ENCODE results near the gene KCNE4. TPM values are rescaled to one million over a fixed set of nuclear protein-coding genes. Genes with fewer than 3 reads are reported as not detected.

KCNE4 gene
- total and polyA plus RNA-seq, 4 donors, result 0.19 to 0.42 (median 0.31) TPM

- Histone ChIP-seq H3K27me3 (ENCODE audit: control insufficient read depth in 4 of 4, insufficient read depth in 4 of 4, low read length in 3 of 4) (no peaks in the 10 kb centered on the region), H3K9ac (ENCODE audit: low read depth in 1 of 2, low read length in 2 of 2) (no peak overlapping the region), H3K4me3 (ENCODE audit: low read depth in 1 of 3, low read length in 3 of 3) (no peak overlapping the region), H3K36me3 (ENCODE audit: control insufficient read depth in 4 of 4, insufficient read depth in 3 of 4, low read depth in 1 of 4, low read length in 3 of 4) (no peaks in the 10 kb centered on the region), H3K27ac (ENCODE audit: low read depth in 1 of 2, low read length in 2 of 2) (no peak overlapping the region), H3K9me3 (ENCODE audit: control insufficient read depth in 4 of 4, low read length in 3 of 4) (no peaks in the 10 kb centered on the region), H3K4me1 (ENCODE audit: control insufficient read depth in 4 of 4, insufficient read depth in 4 of 4, low read length in 3 of 4) (no peaks in the 10 kb centered on the region)
- TF ChIP-seq HNF4A (conservative IDR thresholded peaks at IDR 0.05) (no peak), YY1 (IDR thresholded peaks at IDR 0.05) (no peak), HNF4G (IDR thresholded peaks at IDR 0.05) (no peak), SP1 (IDR thresholded peaks at IDR 0.05) (no peak), FOXA1 (IDR thresholded peaks at IDR 0.05) (no peak), RXRA (IDR thresholded peaks at IDR 0.05) (no peak)
- TF ChIP-seq, protein P1, sequence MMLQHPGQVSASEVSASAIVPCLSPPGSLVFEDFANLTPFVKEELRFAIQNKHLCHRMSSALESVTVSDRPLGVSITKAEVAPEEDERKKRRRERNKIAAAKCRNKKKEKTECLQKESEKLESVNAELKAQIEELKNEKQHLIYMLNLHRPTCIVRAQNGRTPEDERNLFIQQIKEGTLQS (IDR thresholded peaks at IDR 0.05), result no peak
- DNase-seq (ENCODE audit: low spot score), result no peak
- 61% methylated on average over 3 of the region's 3 CpGs for WGBS
These were observed 20.8 kb downstream of the KCNE4 start for GRCh38 chr2:223072826-223073225.

DNA sequence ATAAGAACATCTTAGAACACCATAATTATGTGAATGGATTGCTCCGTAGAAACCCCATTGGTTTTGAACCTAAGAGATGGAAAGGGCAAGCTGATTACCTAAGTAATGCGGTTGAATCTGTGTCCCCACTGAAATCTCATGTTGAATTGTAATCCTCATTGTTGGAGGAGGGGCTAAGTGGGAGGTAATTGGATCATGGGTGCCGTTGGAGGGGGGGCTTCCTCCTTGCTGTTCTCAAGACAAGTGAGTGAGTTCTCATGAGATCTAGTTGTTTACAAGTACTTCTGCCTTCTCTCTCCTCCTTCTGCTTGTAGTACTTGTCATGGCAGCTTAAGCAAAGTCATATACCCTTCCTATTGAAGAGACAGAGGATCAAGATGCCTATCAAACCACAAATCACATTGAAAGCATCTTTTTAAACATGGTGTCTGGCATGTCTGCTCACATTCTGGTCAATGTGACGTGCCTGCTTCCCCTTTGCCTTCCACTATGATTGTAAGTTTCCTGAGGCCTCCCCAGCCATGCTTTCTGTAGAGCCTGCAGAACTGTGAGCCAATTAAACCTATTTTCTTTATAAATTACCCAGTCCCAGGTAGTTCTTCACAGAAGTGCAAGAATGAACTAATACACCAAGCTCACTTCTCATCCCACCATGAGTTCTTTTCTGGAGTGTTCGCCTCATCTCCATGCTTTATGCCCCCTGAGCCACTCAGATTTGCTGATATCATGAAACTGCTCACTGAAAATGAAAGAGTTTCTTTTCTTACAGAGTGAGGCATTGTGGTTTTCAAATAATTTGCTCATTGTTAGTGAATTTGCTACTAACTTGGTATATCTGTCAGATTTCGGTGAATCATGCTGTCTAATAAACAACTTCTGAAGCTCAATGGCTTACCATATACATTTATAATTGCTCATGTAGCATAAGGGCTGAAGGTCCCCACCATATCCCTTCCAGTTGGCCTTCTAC is 23.6 kb downstream of the KCNE4 start:
- no peak overlapping the region for H3K4me3 ChIP-seq (ENCODE audit: low read depth in 1 of 3, low read length in 3 of 3)
- TF ChIP-seq RAD21 (IDR thresholded peaks at IDR 0.05) (no peak), HNF4A (conservative IDR thresholded peaks at IDR 0.05) (no peak), SP1 (IDR thresholded peaks at IDR 0.05) (no peak), MAX (IDR thresholded peaks at IDR 0.05) (no peak), GABPA (IDR thresholded peaks at IDR 0.05 in 1 of 2, conservative IDR thresholded peaks at IDR 0.05 in 1 of 2) (no peak), FOXA2 (IDR thresholded peaks at IDR 0.05) (no peak), RXRA (IDR thresholded peaks at IDR 0.05) (no peak), HNF4G (IDR thresholded peaks at IDR 0.05) (no peak), FOXA1 (IDR thresholded peaks at IDR 0.05) (no peak)
- TF ChIP-seq, protein P2, sequence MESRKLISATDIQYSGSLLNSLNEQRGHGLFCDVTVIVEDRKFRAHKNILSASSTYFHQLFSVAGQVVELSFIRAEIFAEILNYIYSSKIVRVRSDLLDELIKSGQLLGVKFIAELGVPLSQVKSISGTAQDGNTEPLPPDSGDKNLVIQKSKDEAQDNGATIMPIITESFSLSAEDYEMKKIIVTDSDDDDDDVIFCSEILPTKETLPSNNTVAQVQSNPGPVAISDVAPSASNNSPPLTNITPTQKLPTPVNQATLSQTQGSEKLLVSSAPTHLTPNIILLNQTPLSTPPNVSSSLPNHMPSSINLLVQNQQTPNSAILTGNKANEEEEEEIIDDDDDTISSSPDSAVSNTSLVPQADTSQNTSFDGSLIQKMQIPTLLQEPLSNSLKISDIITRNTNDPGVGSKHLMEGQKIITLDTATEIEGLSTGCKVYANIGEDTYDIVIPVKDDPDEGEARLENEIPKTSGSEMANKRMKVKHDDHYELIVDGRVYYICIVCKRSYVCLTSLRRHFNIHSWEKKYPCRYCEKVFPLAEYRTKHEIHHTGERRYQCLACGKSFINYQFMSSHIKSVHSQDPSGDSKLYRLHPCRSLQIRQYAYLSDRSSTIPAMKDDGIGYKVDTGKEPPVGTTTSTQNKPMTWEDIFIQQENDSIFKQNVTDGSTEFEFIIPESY (IDR thresholded peaks at IDR 0.05), result no peak
- H3K9me3 ChIP-seq (ENCODE audit: control insufficient read depth in 4 of 4, low read length in 3 of 4), result no peaks in the 10 kb centered on the region
- no peaks in the 10 kb centered on the region for H3K27me3 ChIP-seq (ENCODE audit: control insufficient read depth in 4 of 4, insufficient read depth in 4 of 4, low read length in 3 of 4)
- no peaks in the 10 kb centered on the region for H3K36me3 ChIP-seq (ENCODE audit: control insufficient read depth in 4 of 4, insufficient read depth in 3 of 4, low read depth in 1 of 4, low read length in 3 of 4)
- WGBS, result 83% methylated on average over 6 of the region's 6 CpGs
- H3K27ac ChIP-seq (ENCODE audit: low read depth in 1 of 2, low read length in 2 of 2), result no peak overlapping the region
- H3K9ac ChIP-seq (ENCODE audit: low read depth in 1 of 2, low read length in 2 of 2), result no peak overlapping the region
- DNase-seq (ENCODE audit: low spot score), result no peak
- no peaks in the 10 kb centered on the region for H3K4me1 ChIP-seq (ENCODE audit: control insufficient read depth in 4 of 4, insufficient read depth in 4 of 4, low read length in 3 of 4)

DNA sequence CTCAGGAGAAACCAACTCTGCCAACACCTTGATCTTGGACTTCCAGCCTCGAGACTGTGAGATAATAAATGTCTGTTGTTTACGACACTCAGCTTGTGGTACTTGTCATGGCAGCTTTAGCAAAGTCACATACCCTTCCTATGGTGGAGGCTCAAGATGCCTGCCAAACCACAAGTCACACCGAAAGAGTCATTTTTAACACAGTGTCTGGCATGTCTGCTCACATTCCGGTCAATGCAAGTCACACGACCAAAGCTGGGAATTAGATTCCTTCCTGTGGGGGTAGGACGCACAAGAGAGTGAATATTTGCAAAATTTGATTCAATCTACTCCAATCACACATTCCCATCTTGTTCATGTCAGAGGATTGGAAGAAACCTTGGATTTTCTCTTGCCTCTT is 24.6 kb downstream of the KCNE4 start:
- no peak overlapping the region for H3K27ac ChIP-seq (ENCODE audit: low read depth in 1 of 2, low read length in 2 of 2)

More for the DNA sequence above, 24.6 kb downstream of the KCNE4 start:
- no peaks in the 10 kb centered on the region for H3K9me3 ChIP-seq (ENCODE audit: control insufficient read depth in 4 of 4, low read length in 3 of 4)
- WGBS, result 69% methylated on average over 6 of the region's 6 CpGs
- H3K9ac ChIP-seq (ENCODE audit: low read depth in 1 of 2, low read length in 2 of 2), result no peak overlapping the region
- H3K27me3 ChIP-seq (ENCODE audit: control insufficient read depth in 4 of 4, insufficient read depth in 4 of 4, low read length in 3 of 4), result peaks cover 0 to 2% (median 0%) of the 10 kb centered on the region in 4 donors
- no peak for TF ChIP-seq HNF4G (IDR thresholded peaks at IDR 0.05)
- DNase-seq (ENCODE audit: low spot score), result no peak
- no peaks in the 10 kb centered on the region for H3K36me3 ChIP-seq (ENCODE audit: control insufficient read depth in 4 of 4, insufficient read depth in 3 of 4, low read depth in 1 of 4, low read length in 3 of 4)
- no peaks in the 10 kb centered on the region for H3K4me1 ChIP-seq (ENCODE audit: control insufficient read depth in 4 of 4, insufficient read depth in 4 of 4, low read length in 3 of 4)
- H3K4me3 ChIP-seq (ENCODE audit: low read depth in 1 of 3, low read length in 3 of 3), result no peak overlapping the region

Measured in liver (tissue), 9 donors.